ENCODE results near the gene GALNT7. TPM values are rescaled to one million over a fixed set of nuclear protein-coding genes. Genes with fewer than 3 reads are reported as not detected.
A peak's percentile ranks its signal among the peaks of the same experiment; 100 is the strongest.
"Not testable (repeated sequence)": the region's sequence is repeated elsewhere in the genome, so short reads cannot be mapped to it uniquely, and the experiment has no call there.

Gene GALNT7
- polyA plus RNA-seq (2013, experiment 1 of 2; ENCODE audit: insufficient read length): 20.9 TPM
- polyA plus RNA-seq (2013, experiment 2 of 2; ENCODE audit: insufficient read length): 18.9 TPM

DNA sequence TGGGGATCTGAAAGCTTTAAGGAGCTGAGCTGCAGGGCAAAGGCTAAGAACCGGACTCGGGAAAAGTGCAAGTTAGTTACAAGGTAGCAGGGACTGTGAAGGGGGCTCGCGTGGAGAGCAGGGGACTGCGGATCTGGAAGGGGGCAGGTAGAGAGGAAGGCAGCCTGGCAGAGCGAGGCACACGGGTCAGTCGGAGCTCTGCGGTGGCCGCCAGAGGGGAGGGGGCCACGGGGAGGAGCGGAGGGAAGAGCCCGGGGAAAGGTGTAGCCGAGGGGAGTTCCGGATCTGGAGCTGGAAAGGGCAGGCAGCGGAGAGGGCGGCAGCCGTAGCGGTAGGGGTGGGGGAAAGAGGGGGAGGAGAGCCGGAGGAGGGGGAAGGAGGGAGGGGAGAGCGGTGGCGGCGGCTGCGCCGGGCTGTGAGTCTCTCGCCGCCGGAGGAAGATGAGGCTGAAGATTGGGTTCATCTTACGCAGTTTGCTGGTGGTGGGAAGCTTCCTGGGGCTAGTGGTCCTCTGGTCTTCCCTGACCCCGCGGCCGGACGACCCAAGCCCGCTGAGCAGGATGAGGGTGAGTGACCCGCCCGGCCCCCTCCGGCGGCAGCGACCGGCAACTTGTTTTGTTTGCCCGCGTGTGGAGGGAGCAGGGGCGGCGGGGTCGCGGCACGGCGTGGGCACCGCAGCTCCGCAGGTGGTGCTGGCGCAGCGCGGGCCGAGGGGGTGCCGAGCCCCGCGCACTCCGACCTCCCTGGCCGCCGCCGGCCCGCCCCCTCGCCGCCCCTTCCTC lies at the start of gene GALNT7:
Gene GALNT7, plus strand, starts transcription at position 416 of the 782 bp plus-strand sequence. Its CDS starts 25 bp downstream, at position 441.
- peak; percentile 61 for DNase-seq

DNA sequence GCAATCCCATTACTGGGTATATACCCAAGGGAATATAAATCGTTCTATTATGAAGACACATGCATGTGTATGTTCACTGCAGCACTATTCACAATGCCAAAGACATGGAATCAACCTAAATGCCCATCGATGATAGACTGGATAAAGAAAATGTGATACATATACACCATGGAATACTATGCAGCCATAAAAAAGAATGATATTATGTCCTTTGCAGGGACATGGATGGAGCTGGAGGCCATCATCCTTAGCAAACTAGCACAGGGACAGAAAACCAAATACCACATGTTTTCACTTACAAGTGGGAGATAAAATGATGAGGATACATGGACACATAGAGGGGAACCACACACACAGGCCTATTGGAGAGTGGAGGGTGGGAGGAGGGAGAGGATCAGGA lies 49.8 kb upstream of the GALNT7 start:
- not testable (repeated sequence) for DNase-seq

- DNase-seq: no peak
Measured at GRCh38 chr4:173119818-173120217, 48.8 kb upstream of the GALNT7 start.

DNA sequence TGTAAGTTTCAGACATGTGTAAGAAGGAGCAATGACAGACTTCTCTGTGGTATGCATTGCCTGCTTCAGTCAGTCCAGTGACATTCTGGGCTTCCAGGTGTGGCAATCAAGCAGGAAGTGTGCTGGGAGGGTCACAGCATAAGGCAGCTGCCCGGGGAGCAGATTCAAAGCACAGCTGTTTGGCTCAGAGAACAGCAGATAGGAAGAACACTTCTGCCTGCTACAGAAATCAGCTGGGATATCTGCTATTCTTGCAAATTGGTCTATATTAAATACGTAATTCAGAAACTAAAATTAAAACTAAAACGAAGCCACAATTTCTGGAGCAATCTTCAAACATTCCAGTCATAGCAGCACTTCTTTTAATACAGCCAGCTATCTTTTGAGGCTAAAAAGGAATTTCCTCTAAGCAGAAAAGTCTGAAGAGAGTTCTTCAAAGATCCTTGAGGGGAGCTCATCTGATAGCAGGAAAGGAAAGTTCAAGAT lies 47.5 kb upstream of the GALNT7 start:
- DNase-seq: peak; percentile 49

GRCh38 chr4:173124209-173124865 lies 44.3 kb upstream of the GALNT7 start:
- no peak for DNase-seq

DNA sequence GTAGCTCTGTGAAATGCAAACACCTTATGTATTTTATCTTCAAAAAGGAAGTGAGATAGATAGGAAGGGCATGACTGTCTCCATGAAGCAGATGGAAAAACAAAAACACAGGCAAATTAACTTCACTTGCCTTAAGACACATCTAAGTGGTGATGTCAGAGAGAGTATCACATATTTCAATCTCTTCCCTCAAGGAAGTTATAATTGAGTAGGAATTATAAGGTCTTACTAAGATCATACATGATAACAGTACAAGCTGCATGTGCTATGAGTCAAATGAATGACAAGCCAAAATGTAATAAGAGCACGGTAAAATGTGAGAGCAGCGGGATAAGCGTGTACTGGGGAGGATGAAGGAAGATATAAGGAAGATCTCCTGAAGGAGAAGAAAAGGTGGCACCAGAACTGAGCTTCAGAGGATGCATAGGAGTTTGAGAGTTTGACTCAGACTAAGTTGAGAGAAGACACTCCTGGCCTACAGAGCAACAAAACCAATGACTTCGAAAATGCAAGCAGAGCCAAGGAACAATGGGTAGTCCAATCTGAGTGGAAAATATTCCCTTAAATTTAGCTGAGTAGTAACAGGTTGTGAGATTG lies 43.3 kb upstream of the GALNT7 start:
- DNase-seq: peak; percentile 13

- DNase-seq: no peak
Measured at GRCh38 chr4:173128199-173128890, 40.3 kb upstream of the GALNT7 start.

- DNase-seq: no peak
Measured at GRCh38 chr4:173130687-173131086, 37.9 kb upstream of the GALNT7 start.

GRCh38 chr4:173134426-173134825 lies 34.2 kb upstream of the GALNT7 start:
- DNase-seq: no peak

DNA sequence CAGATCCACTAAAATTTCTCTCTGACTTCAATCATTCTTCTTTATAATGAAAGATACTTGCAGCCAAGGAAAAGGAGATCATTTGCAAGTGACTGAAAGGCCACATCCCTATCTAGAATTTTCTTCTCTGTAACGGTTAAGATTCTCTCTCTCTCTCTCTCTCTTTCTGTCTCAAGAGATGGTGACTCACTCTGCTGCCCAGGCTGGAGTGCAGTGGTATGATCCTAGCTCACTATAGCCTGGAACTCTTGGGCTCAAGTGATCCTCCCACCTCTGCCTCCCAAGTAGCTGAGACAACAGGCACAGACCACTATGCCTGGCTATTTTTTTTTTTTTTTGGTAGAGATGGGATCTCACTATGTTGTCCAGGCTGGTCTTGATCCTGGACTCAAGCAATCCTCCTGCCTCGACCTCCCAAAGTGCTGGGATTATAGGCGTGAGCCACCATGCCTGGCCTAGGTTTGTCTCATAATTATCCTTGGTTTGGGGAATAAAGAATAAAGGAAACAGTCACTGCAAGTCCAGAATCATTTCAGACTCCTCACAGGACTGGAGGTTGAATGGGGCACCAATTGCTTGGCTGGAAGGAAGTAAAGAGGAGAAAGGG lies 33.3 kb upstream of the GALNT7 start:
- DNase-seq: peak; percentile 53

DNA sequence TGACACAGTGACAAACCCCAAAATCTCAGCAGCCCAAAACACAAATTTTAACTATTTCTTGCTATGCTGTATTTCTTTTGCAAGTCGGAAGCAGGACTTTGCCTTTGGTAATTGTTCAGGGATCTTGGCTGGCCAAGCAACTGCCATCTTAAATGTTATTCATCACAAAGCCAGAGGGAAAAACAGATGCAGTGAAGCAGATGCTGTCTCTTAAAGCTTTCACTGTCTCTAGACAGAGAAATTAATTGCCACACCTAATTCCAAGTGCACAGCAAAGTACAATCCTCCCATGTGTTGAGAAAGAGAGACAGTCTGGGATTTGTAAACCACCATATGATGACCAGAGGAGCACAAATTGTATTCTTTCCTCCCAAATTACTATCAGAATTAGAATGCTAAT lies 30.0 kb upstream of the GALNT7 start:
- DNase-seq: no peak

DNA sequence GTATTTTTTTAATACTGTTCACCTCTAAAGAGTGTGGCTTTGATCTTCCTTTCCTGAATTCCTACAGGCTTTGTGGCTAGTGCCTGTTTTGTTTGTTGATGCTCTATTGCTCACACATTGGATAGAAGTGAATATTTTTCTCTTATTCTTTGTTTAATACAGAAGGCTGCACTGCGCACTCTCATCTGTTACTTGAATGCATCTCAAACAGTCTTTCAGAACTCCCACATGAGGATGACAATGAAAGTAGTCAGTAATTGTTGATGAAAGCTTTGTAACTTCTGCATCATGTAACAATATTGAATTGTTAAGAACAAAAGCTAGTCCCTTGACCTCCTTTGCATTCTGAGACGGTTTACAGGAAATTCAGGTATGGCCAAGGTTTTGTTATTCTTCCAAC lies 29.1 kb upstream of the GALNT7 start:
- no peak for DNase-seq

- DNase-seq: no peak
Measured at GRCh38 chr4:173145131-173145530, 23.5 kb upstream of the GALNT7 start.

DNA sequence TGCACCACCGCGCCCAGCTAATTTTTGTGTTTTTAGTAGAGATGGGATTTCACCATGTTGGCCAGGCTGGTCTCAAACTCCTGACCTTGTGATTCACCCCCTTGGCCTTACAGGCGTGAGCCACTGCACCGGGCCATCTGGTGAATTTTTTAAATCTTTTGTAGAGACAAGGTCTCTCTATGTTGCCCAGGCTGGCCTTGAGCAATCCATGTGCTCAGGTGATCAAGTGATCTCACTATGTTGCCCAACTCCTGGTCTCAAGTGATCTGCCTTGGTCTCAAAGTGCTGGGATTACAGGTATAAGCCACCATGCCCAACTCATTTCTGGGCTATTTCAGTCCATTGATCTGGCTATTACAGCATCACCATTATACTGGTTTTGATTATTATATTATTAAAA lies 22.2 kb upstream of the GALNT7 start:
- no peak for DNase-seq

DNA sequence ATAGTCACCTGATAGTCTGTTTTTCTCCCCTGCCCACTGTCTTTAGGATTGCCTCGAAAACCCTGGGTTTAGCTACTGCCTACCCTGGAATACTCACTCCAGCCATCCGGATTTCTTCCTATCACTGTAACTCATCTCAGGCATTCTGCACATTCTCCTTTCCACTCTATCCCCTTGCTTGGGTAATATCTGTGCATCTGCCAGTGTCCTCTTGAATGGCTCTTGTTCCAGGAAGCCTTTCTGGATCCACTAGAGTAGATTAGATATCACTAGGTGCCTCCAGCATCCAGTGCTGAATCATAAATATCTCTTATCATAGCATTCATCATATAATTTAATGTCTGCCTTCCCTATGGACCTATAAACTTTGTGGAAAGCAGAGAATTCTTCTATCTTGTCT lies 17.1 kb upstream of the GALNT7 start:
- DNase-seq: no peak

- no peak for DNase-seq
Measured at GRCh38 chr4:173152104-173152503, 16.5 kb upstream of the GALNT7 start.

- no peak for DNase-seq
Measured at GRCh38 chr4:173153445-173153844, 15.2 kb upstream of the GALNT7 start.

GRCh38 chr4:173159791-173160190 lies 8.8 kb upstream of the GALNT7 start:
- DNase-seq: peak; percentile 36

GRCh38 chr4:173160871-173161270 lies 7.7 kb upstream of the GALNT7 start:
- no peak for DNase-seq

- no peak for DNase-seq
Measured at GRCh38 chr4:173161311-173161710, 7.3 kb upstream of the GALNT7 start.

DNA sequence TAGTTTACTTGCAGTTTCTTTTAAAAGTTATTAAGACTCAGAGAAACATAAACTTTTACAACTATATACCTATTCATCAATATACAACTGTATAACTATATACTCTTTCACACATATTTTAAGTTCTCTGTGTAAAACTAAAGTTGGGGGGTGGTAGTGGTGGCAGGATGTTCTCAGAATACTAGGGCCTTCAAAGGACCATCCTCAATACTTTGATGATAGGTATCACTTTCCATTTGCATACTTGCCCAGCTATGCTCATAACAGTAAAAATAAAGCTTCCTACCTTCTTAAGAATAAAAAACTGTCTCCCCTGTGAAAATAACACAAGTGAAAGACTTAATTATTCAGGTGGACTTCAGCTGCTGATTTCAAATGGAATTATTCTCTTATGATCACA lies 2.9 kb upstream of the GALNT7 start:
- no peak for DNase-seq

DNA sequence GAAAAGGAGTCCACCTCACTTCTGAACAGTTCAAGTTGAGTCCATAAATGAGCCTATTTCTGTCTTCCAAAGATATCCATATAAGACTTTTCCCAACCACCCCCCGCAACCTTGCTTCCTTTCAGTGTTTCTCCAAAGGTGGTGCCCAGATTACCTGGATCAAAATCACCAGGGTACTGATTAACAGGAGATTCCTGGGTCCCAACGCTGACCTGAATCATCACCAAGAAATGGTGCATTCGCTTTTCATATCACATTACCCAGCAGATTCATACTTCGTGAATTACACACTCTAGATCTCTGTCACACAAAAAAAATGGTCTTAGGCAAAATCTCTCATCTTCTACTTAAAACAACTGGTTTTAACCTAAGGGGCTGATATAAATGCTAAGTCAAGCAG lies 2.1 kb upstream of the GALNT7 start:
- no peak for DNase-seq
